GM23338 (cell line): Measurements from ENCODE around the gene HSPA14. TPM values are rescaled to one million over a fixed set of nuclear protein-coding genes. Genes with fewer than 3 reads are reported as not detected.
A peak's percentile ranks its signal among the peaks of the same experiment; 100 is the strongest.

ENCODE experiments used
- ATAC-seq: fragments of 200-7000 bp; cut with Tn5 transposase; 3 replicates; pipeline ENCODE4 v1.9.1; 2020
- DNase-seq: peaks from one replicate; pipeline ENCODE4 v3.0.0-alpha.2; 2015; ENCODE audit warnings: low spot score
- H2AFZ ChIP-seq: fragments of 200-600 bp; sonication (generic); 2 replicates; pipeline ENCODE4 v1.8.0; 2016; ENCODE audit warnings: antibody characterized with exemption, mild to moderate bottlenecking, moderate library complexity
- H3F3A ChIP-seq: fragments of 200-600 bp; sonication (generic); replicated peaks from 2 replicates; pipeline ENCODE4 v1.8.0; 2017; ENCODE audit warnings: antibody characterized with exemption, mixed run types, low read depth
- H3K27ac ChIP-seq: fragments of 200-600 bp; sonication (generic); 2 replicates; pipeline ENCODE4 v1.6.1; 2016; ENCODE audit warnings: low read depth
- H3K27me3 ChIP-seq: fragments of 200-600 bp; sonication (generic); 2 replicates; pipeline ENCODE4 v1.8.0; 2016; ENCODE audit warnings: mild to moderate bottlenecking, mixed run types, moderate library complexity; ENCODE audit not compliant: insufficient read depth
- H3K36me3 ChIP-seq: fragments of 200-600 bp; sonication (generic); 2 replicates; pipeline ENCODE4 v1.8.0; 2016; ENCODE audit warnings: mild to moderate bottlenecking; ENCODE audit not compliant: insufficient read depth
- H3K4me1 ChIP-seq: fragments of 200-600 bp; sonication (generic); 2 replicates; pipeline ENCODE4 v1.8.0; 2016; ENCODE audit warnings: mild to moderate bottlenecking, moderate library complexity; ENCODE audit not compliant: insufficient read depth
- H3K4me2 ChIP-seq: fragments of 200-600 bp; sonication (generic); 2 replicates; pipeline ENCODE4 v1.7.1; 2017; ENCODE audit warnings: mixed run types
- H3K4me3 ChIP-seq: fragments of 200-600 bp; sonication (generic); 2 replicates; pipeline ENCODE4 v1.6.1; 2016; ENCODE audit warnings: mixed run types
- H3K79me2 ChIP-seq: fragments of 200-600 bp; sonication (generic); replicated peaks from 2 replicates; pipeline ENCODE4 v1.8.0; 2017; ENCODE audit warnings: mild to moderate bottlenecking; ENCODE audit not compliant: insufficient read depth
- H3K9me2 ChIP-seq: fragments of 200-600 bp; sonication (generic); 2 replicates; pipeline ENCODE4 v1.8.0; 2017; ENCODE audit not compliant: insufficient read depth
- H4K20me1 ChIP-seq: fragments of 200-600 bp; sonication (generic); replicated peaks from 2 replicates; pipeline ENCODE4 v1.8.0; 2017; ENCODE audit warnings: mild to moderate bottlenecking; ENCODE audit not compliant: insufficient read depth
- H3K27ac Mint-ChIP-seq: 2 replicates; pipeline ENCODE4 v1.8.0; 2020; ENCODE audit warnings: inconsistent platforms, mild to moderate bottlenecking, moderate library complexity, mixed read lengths
- H3K27me3 Mint-ChIP-seq: 3 replicates; pipeline ENCODE4 v1.8.0; 2022; ENCODE audit warnings: low read depth, mild to moderate bottlenecking, moderate library complexity, mixed read lengths, inconsistent platforms; ENCODE audit not compliant: insufficient read depth, poor library complexity
- H3K36me3 Mint-ChIP-seq: 3 replicates; pipeline ENCODE4 v1.8.0; 2021; ENCODE audit warnings: low read depth, mild to moderate bottlenecking, inconsistent platforms, moderate library complexity, mixed read lengths
- H3K4me1 Mint-ChIP-seq: 3 replicates; pipeline ENCODE4 v1.8.0; 2020; ENCODE audit warnings: mild to moderate bottlenecking, inconsistent platforms, mixed read lengths
- H3K4me3 Mint-ChIP-seq: 3 replicates; pipeline ENCODE4 v1.8.0; 2021; ENCODE audit warnings: moderate library complexity, mild to moderate bottlenecking, inconsistent platforms, mixed read lengths
- H3K9me3 Mint-ChIP-seq: 3 replicates; pipeline ENCODE4 v1.8.0; 2020; ENCODE audit warnings: moderate library complexity, mild to moderate bottlenecking, inconsistent platforms, mixed read lengths
- CREB1 ChIP-seq: fragments of 250-450 bp; sonication (Bioruptor Pico); IDR thresholded peaks from 2 replicates; pipeline ENCODE4 v1.5.0; 2020; ENCODE audit warnings: low read depth, mild to moderate bottlenecking, moderate library complexity
- CTCF ChIP-seq, 2 experiments: fragments of 200-600 bp in 1 of 2; sonication (generic) in 1 of 2; conservative IDR thresholded peaks; 2 replicates each; pipeline versions ENCODE4 v1.5.1 to v1.6.1; 2016 to 2017; ENCODE audit warnings: antibody characterized with exemption in 2 of 2, low read depth in 2 of 2, mild to moderate bottlenecking in 2 of 2, moderate library complexity in 1 of 2
- JUNB ChIP-seq: IDR thresholded peaks from one replicate; pipeline ENCODE4 v1.6.1; 2016; ENCODE audit warnings: antibody characterized with exemption; ENCODE audit not compliant: unreplicated experiment
- POLR2AphosphoS5 ChIP-seq: IDR thresholded peaks from 2 replicates; pipeline ENCODE4 v1.6.1; 2016; ENCODE audit warnings: antibody characterized with exemption, low read depth
- REST ChIP-seq: IDR thresholded peaks from one replicate; pipeline ENCODE4 v1.6.1; 2018; ENCODE audit warnings: antibody characterized with exemption; ENCODE audit not compliant: unreplicated experiment
- STAT1 ChIP-seq: IDR thresholded peaks from one replicate; pipeline ENCODE4 v1.6.1; 2016; ENCODE audit warnings: antibody characterized with exemption; ENCODE audit not compliant: unreplicated experiment
- ZNF114 ChIP-seq: fragments of 250-450 bp; sonication (Bioruptor Pico); IDR thresholded peaks from 2 replicates; pipeline ENCODE4 v1.5.0; 2020; ENCODE audit warnings: mild to moderate bottlenecking, moderate library complexity
- polyA plus RNA-seq: library from polyadenylated mRNA; unstranded; fragments of >200 nt; fragmentation: Nextera tagmentation; extraction: Ambion mirVana; gene quantifications from 2 replicates; pipeline ENCODE4 v1.2.1, GENCODE V29; 2016
- total RNA-seq: library from RNA; depleted of rRNA; stranded (reverse); fragments of >200 nt; shearing (Covaris generic); gene quantifications from 2 replicates; pipeline ENCODE4 v1.2.3, GENCODE V29; 2014

Gene HSPA14
- total and polyA plus RNA-seq, 2 experiments from 2014 or later: 32.4 to 46.5 TPM

- TF ChIP-seq STAT1 (no peak), ZNF114 (CRISPR knock-in tag) (no peak), CTCF (conservative IDR thresholded peaks at IDR 0.05; ENCODE audit: low read depth in 2 of 2) (no peak), POLR2AphosphoS5 (no peak), JUNB (no peak)
- H3K27me3 ChIP-seq: no peaks in the 10 kb centered on the region
- peaks cover 9% of the 10 kb centered on the region; the same call in 1 of the 2 replicates for H3K4me1 ChIP-seq
- peaks cover 7% of the 10 kb centered on the region for H3K36me3 ChIP-seq
- peaks cover 5% of the 10 kb centered on the region for H3K27me3 Mint-ChIP-seq
- no peaks in the 10 kb centered on the region for H3K9me2 ChIP-seq
- H3K27ac ChIP-seq: no peak overlapping the region
- peaks cover 100% of the 10 kb centered on the region for H3K79me2 ChIP-seq
- H3K4me2 ChIP-seq: no peak overlapping the region
- no peak overlapping the region for H2AFZ ChIP-seq
- ATAC-seq (no peak), DNase-seq (no peak)
- peaks cover 8% of the 10 kb centered on the region for H3K36me3 Mint-ChIP-seq
- H3K4me3 ChIP-seq: no peak overlapping the region
- no peaks in the 10 kb centered on the region for H3F3A ChIP-seq
- peaks cover 21% of the 10 kb centered on the region; the same call in 2 of the 3 replicates for H3K4me1 Mint-ChIP-seq
- H4K20me1 ChIP-seq: peaks cover 70% of the 10 kb centered on the region
- H3K4me3 Mint-ChIP-seq: no peak overlapping the region
- H3K27ac Mint-ChIP-seq: no peak overlapping the region
- no peaks in the 10 kb centered on the region for H3K9me3 Mint-ChIP-seq
Observed at GRCh38 chr10:14884082-14884481, 46.0 kb downstream of the HSPA14 start.

GRCh38 chr10:14889318-14889717 lies 51.2 kb downstream of the HSPA14 start:
- no peaks in the 10 kb centered on the region for H3K4me1 ChIP-seq
- H3K79me2 ChIP-seq: peaks cover 99% of the 10 kb centered on the region
- H2AFZ ChIP-seq: no peak overlapping the region
- Mint-ChIP-seq H3K36me3 (peaks cover 11% of the 10 kb centered on the region; the same call in 2 of the 3 replicates), H3K9me3 (no peaks in the 10 kb centered on the region), H3K4me1 (peaks cover 4% of the 10 kb centered on the region; the same call in 2 of the 3 replicates), H3K27me3 (no peaks in the 10 kb centered on the region), H3K27ac (no peak overlapping the region), H3K4me3 (no peak overlapping the region)
- H3K36me3 ChIP-seq: peaks cover 7% of the 10 kb centered on the region
- no peaks in the 10 kb centered on the region for H3K27me3 ChIP-seq
- no peak overlapping the region for H3K27ac ChIP-seq
- no peak overlapping the region for H3K4me3 ChIP-seq
- H3K9me2 ChIP-seq: no peaks in the 10 kb centered on the region
- no peaks in the 10 kb centered on the region for H3F3A ChIP-seq
- TF ChIP-seq CREB1 (CRISPR knock-in tag) (no peak), CTCF (conservative IDR thresholded peaks at IDR 0.05; ENCODE audit: low read depth in 2 of 2) (peak; percentile 34 to 64)
- ATAC-seq (peak; percentile 41; the same call in 2 of the 3 replicates), DNase-seq (peak; percentile 58)
- H4K20me1 ChIP-seq: peaks cover 75% of the 10 kb centered on the region
- no peak overlapping the region for H3K4me2 ChIP-seq

GRCh38 chr10:14891151-14891550 lies 53.0 kb downstream of the HSPA14 start:
- ATAC-seq: no peak
- no peak overlapping the region for H3K27ac Mint-ChIP-seq
- H3K27me3 Mint-ChIP-seq: no peaks in the 10 kb centered on the region
- no peaks in the 10 kb centered on the region for H3K4me1 ChIP-seq
- no peak overlapping the region for H3K27ac ChIP-seq
- H4K20me1 ChIP-seq: peaks cover 74% of the 10 kb centered on the region
- H3K36me3 ChIP-seq: peaks cover 7% of the 10 kb centered on the region; the same call in 1 of the 2 replicates
- H3K27me3 ChIP-seq: no peaks in the 10 kb centered on the region
- H3K36me3 Mint-ChIP-seq: peaks cover 14% of the 10 kb centered on the region; the same call in 2 of the 3 replicates
- no peaks in the 10 kb centered on the region for H3F3A ChIP-seq
- peaks cover 4% of the 10 kb centered on the region; the same call in 2 of the 3 replicates for H3K4me1 Mint-ChIP-seq
- H3K79me2 ChIP-seq: peaks cover 99% of the 10 kb centered on the region
- H3K9me3 Mint-ChIP-seq: no peaks in the 10 kb centered on the region
- H3K4me2 ChIP-seq: no peak overlapping the region
- no peak overlapping the region for H3K4me3 Mint-ChIP-seq
- H3K9me2 ChIP-seq: no peaks in the 10 kb centered on the region
- DNase-seq: no peak
- H2AFZ ChIP-seq: no peak overlapping the region
- H3K4me3 ChIP-seq: no peak overlapping the region
- no peak for TF ChIP-seq REST
- TF ChIP-seq ZNF114 (CRISPR knock-in tag): no peak
